ENCODE measurements around the gene SUSD1. TPM values are rescaled to one million over a fixed set of nuclear protein-coding genes. Genes with fewer than 3 reads are reported as not detected.
A peak's percentile ranks its signal among the peaks of the same experiment; 100 is the strongest.

Gene SUSD1
- total RNA-seq, 4 donors from 2014 or later = 22.7 to 83.0 (median 24.7) TPM

GRCh38 chr9:112029921-112030444, 145.1 kb downstream of the SUSD1 start:
- H3K4me1 ChIP-seq = peaks cover 8 to 28% (median 15%) of the 10 kb centered on the region in 4 donors
- WGBS, 2 donors (ENCODE audit: low coverage in 1 of 2) = 40 to 45% methylated on average over 3 of the region's 3 CpGs
- in situ Hi-C loops (cut with MboI; ENCODE audit: low pct_ligation_motif_present in 1 of 4, low pct_unique_long_range_greater_than_20kb in 1 of 4, low sequenced_read_pairs in 3 of 4) = no loop called here
- no peak for TF ChIP-seq POLR2A (IDR thresholded peaks at IDR 0.05)
- no peak for TF ChIP-seq EP300 (IDR thresholded peaks at IDR 0.05; ENCODE audit: low read depth)
- no peak for TF ChIP-seq POLR2AphosphoS5 (IDR thresholded peaks at IDR 0.05)
- intact Hi-C loops (cut with DNase I; ENCODE audit: low total_unique reads) = no loop called here
- no peaks in the 10 kb centered on the region for H3K9me3 ChIP-seq
- H3K27ac ChIP-seq = no peak overlapping the region
- H3K4me3 ChIP-seq = no peak overlapping the region
- no peak for DNase-seq
- no peaks in the 10 kb centered on the region for H3K36me3 ChIP-seq
- no peaks in the 10 kb centered on the region for H3K27me3 ChIP-seq

GRCh38 chr9:112028242-112029221, 146.6 kb downstream of the SUSD1 start:
- Histone ChIP-seq H3K9me3 (no peaks in the 10 kb centered on the region), H3K36me3 (no peaks in the 10 kb centered on the region), H3K27ac (no peak overlapping the region), H3K4me3 (no peak overlapping the region), H3K4me1 (peaks cover 8 to 28% (median 15%) of the 10 kb centered on the region in 4 donors), H3K27me3 (no peaks in the 10 kb centered on the region)
- TF ChIP-seq, protein P1, sequence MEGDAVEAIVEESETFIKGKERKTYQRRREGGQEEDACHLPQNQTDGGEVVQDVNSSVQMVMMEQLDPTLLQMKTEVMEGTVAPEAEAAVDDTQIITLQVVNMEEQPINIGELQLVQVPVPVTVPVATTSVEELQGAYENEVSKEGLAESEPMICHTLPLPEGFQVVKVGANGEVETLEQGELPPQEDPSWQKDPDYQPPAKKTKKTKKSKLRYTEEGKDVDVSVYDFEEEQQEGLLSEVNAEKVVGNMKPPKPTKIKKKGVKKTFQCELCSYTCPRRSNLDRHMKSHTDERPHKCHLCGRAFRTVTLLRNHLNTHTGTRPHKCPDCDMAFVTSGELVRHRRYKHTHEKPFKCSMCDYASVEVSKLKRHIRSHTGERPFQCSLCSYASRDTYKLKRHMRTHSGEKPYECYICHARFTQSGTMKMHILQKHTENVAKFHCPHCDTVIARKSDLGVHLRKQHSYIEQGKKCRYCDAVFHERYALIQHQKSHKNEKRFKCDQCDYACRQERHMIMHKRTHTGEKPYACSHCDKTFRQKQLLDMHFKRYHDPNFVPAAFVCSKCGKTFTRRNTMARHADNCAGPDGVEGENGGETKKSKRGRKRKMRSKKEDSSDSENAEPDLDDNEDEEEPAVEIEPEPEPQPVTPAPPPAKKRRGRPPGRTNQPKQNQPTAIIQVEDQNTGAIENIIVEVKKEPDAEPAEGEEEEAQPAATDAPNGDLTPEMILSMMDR (IDR thresholded peaks at IDR 0.05) = no peak
- TF ChIP-seq POLR2AphosphoS5 (IDR thresholded peaks at IDR 0.05) = no peak
- no peak for TF ChIP-seq POLR2A (IDR thresholded peaks at IDR 0.05)
- no peak for TF ChIP-seq EP300 (IDR thresholded peaks at IDR 0.05; ENCODE audit: low read depth)
- intact Hi-C loops (cut with DNase I; ENCODE audit: low total_unique reads) (no loop called here), in situ Hi-C loops (cut with MboI; ENCODE audit: low pct_ligation_motif_present in 1 of 4, low pct_unique_long_range_greater_than_20kb in 1 of 4, low sequenced_read_pairs in 3 of 4) (no loop called here)
- WGBS, 2 donors (ENCODE audit: low coverage in 1 of 2) = 71 to 88% methylated on average over 8 to 13 of the region's 13 CpGs
- no peak for DNase-seq

GRCh38 chr9:112025850-112026249, 149.2 kb downstream of the SUSD1 start:
- Histone ChIP-seq H3K36me3 (no peaks in the 10 kb centered on the region), H3K4me3 (no peak overlapping the region), H3K27ac (no peak overlapping the region), H3K9me3 (no peaks in the 10 kb centered on the region), H3K4me1 (peaks cover 6 to 31% (median 18%) of the 10 kb centered on the region in 4 donors), H3K27me3 (no peaks in the 10 kb centered on the region)
- in situ Hi-C loops (cut with MboI; ENCODE audit: low pct_ligation_motif_present in 1 of 4, low pct_unique_long_range_greater_than_20kb in 1 of 4, low sequenced_read_pairs in 3 of 4) (no loop called here), intact Hi-C loops (cut with DNase I; ENCODE audit: low total_unique reads) (no loop called here)
- 94 to 96% methylated on average over 3 of the region's 3 CpGs for WGBS, 2 donors (ENCODE audit: low coverage in 1 of 2)
- TF ChIP-seq POLR2AphosphoS5 (IDR thresholded peaks at IDR 0.05) = no peak
- TF ChIP-seq EP300 (IDR thresholded peaks at IDR 0.05; ENCODE audit: low read depth) = no peak
- TF ChIP-seq, protein P1 (IDR thresholded peaks at IDR 0.05) = no peak
- TF ChIP-seq POLR2A (IDR thresholded peaks at IDR 0.05) = no peak
- DNase-seq = no peak

DNA sequence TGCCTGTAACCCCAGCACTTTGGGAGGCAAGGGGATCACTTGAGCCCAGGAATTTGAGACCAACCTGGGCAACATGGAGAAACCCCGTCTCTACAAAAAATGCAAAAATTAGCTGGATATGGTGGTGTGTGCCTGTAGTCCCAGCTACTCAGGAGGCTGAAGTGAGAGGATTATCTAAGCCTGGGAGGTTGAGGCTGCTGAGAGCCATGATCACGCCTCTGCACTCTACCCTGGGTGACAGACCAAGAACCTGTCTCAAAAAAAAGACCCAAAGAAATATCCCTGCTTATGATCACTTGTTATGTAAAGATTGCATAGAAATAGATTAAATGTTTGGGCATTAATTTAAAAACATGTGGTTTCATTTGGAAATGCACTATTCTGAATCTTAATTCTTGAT, 153.4 kb downstream of the SUSD1 start:
- DNase-seq = no peak
- Histone ChIP-seq H3K36me3 (no peaks in the 10 kb centered on the region), H3K4me1 (peaks cover 0 to 25% (median 14%) of the 10 kb centered on the region in 4 donors), H3K27me3 (no peaks in the 10 kb centered on the region), H3K27ac (peak overlapping the region in 2 of 4 donors; percentile 8 to 40), H3K4me3 (no peak overlapping the region), H3K9me3 (no peaks in the 10 kb centered on the region)
- 88 to 90% methylated on average over 2 of the region's 2 CpGs for WGBS, 2 donors (ENCODE audit: low coverage in 1 of 2)
- intact Hi-C loops (cut with DNase I; ENCODE audit: low total_unique reads) = no loop called here
- TF ChIP-seq POLR2AphosphoS5 (IDR thresholded peaks at IDR 0.05) = no peak
- no peak for TF ChIP-seq EP300 (IDR thresholded peaks at IDR 0.05; ENCODE audit: low read depth)
- TF ChIP-seq, protein P1 (IDR thresholded peaks at IDR 0.05) = peak in 1 of 5 experiments; percentile 3
- TF ChIP-seq POLR2A (IDR thresholded peaks at IDR 0.05) = no peak
- in situ Hi-C loops (cut with MboI; ENCODE audit: low pct_ligation_motif_present in 1 of 4, low pct_unique_long_range_greater_than_20kb in 1 of 4, low sequenced_read_pairs in 3 of 4) = no loop called here

All from transverse colon (tissue), 4 donors.